WTC11 (cell line): ENCODE measurements around the gene KITLG. TPM values are rescaled to one million over a fixed set of nuclear protein-coding genes. Genes with fewer than 3 reads are reported as not detected.

ENCODE experiments used
- ATAC-seq: fragments of 200-7000 bp; cut with Tn5 transposase; 2 replicates; pipeline ENCODE4 v1.10.0; 2021; ENCODE audit warnings: mild to moderate bottlenecking, moderate library complexity
- CTCF ChIA-PET: fragments of 300-600 bp; sonication (Branson Sonifier 250); formaldehyde crosslinking; loops from one replicate; lab custom pipeline; 2021; ENCODE audit warnings: antibody characterized with exemption; lab: Charles Lee
- POLR2A ChIA-PET: fragments of 350-600 bp; sonication (Branson Sonifier 250); formaldehyde crosslinking; loops from one replicate; lab custom pipeline; 2021; ENCODE audit warnings: antibody characterized with exemption; lab: Charles Lee
- DNase-seq: peaks from one replicate; pipeline ENCODE4 v3.0.0; 2021; ENCODE audit warnings: low spot score
- H3K27ac Mint-ChIP-seq: 2 replicates; pipeline ENCODE4 v1.8.0; 2021; ENCODE audit warnings: mixed read lengths
- H3K27me3 Mint-ChIP-seq: 2 replicates; pipeline ENCODE4 v1.8.0; 2021; ENCODE audit warnings: low read depth, mild to moderate bottlenecking, moderate library complexity, mixed read lengths
- H3K36me3 Mint-ChIP-seq: 2 replicates; pipeline ENCODE4 v1.8.0; 2021; ENCODE audit warnings: mixed read lengths
- H3K4me1 Mint-ChIP-seq: 2 replicates; pipeline ENCODE4 v1.8.0; 2022; ENCODE audit warnings: mixed read lengths
- H3K4me3 Mint-ChIP-seq: 2 replicates; pipeline ENCODE4 v1.8.0; 2021; ENCODE audit warnings: mild to moderate bottlenecking, moderate library complexity, mixed read lengths
- H3K9me3 Mint-ChIP-seq: 2 replicates; pipeline ENCODE4 v1.8.0; 2021; ENCODE audit warnings: mixed read lengths
- AFF4 ChIP-seq: sonication (generic); formaldehyde crosslinking; IDR thresholded peaks from 2 replicates; pipeline ENCODE4 v1.8.1; 2023; ENCODE audit warnings: mild to moderate bottlenecking, missing genetic modification reagents, borderline replicate concordance
- CTCF ChIP-seq: fragments of 200-600 bp; IDR thresholded peaks from 2 replicates; pipeline ENCODE4 v1.8.0; 2022; ENCODE audit warnings: antibody characterized with exemption
- EMX1 ChIP-seq: fragments of 250-450 bp; sonication (Bioruptor Pico); IDR thresholded peaks from 2 replicates; pipeline ENCODE4 v1.8.0; 2021; ENCODE audit warnings: mild to moderate bottlenecking
- FOXP4 ChIP-seq: sonication (generic); formaldehyde crosslinking; IDR thresholded peaks from 2 replicates; pipeline ENCODE4 v1.8.0; 2022; ENCODE audit warnings: mild to moderate bottlenecking, missing genetic modification reagents
- JUN ChIP-seq: sonication (generic); formaldehyde crosslinking; IDR thresholded peaks from 2 replicates; pipeline ENCODE4 v1.8.0; 2023; ENCODE audit warnings: mild to moderate bottlenecking, missing genetic modification reagents
- NR3C1 ChIP-seq: sonication (generic); formaldehyde crosslinking; conservative IDR thresholded peaks from 2 replicates; pipeline ENCODE4 v1.8.1; 2023; ENCODE audit warnings: low read depth, mild to moderate bottlenecking, missing genetic modification reagents
- TEAD4 ChIP-seq: sonication (generic); formaldehyde crosslinking; IDR thresholded peaks from 2 replicates; pipeline ENCODE4 v1.8.0; 2022; ENCODE audit warnings: mild to moderate bottlenecking, missing genetic modification reagents
- USF1 ChIP-seq: sonication (generic); formaldehyde crosslinking; IDR thresholded peaks from 2 replicates; pipeline ENCODE4 v1.8.0; 2022; ENCODE audit warnings: mild to moderate bottlenecking, missing genetic modification reagents
- USF2 ChIP-seq: sonication (generic); formaldehyde crosslinking; IDR thresholded peaks from 2 replicates; pipeline ENCODE4 v1.8.1; 2023; ENCODE audit warnings: mild to moderate bottlenecking, missing genetic modification reagents, moderate library complexity
- ZBTB43 ChIP-seq: sonication (generic); formaldehyde crosslinking; IDR thresholded peaks from 2 replicates; pipeline ENCODE4 v1.8.1; 2023; ENCODE audit warnings: mild to moderate bottlenecking, missing genetic modification reagents
- ZNF138 ChIP-seq: sonication (generic); formaldehyde crosslinking; conservative IDR thresholded peaks from 2 replicates; pipeline ENCODE4 v1.8.1; 2022; ENCODE audit warnings: mild to moderate bottlenecking, moderate library complexity, missing genetic modification reagents
- ZNF219 ChIP-seq: sonication (generic); formaldehyde crosslinking; IDR thresholded peaks from 2 replicates; pipeline ENCODE4 v1.8.0; 2023; ENCODE audit warnings: missing genetic modification reagents, mild to moderate bottlenecking, borderline replicate concordance
- ZNF263 ChIP-seq: sonication (generic); formaldehyde crosslinking; IDR thresholded peaks from 2 replicates; pipeline ENCODE4 v1.8.1; 2022; ENCODE audit warnings: low read depth, mild to moderate bottlenecking, moderate library complexity, missing genetic modification reagents
- ZNF416 ChIP-seq: fragments of 250-450 bp; sonication (Bioruptor Pico); IDR thresholded peaks from 2 replicates; pipeline ENCODE4 v1.9.0; 2021; ENCODE audit warnings: mild to moderate bottlenecking, inconsistent platforms
- total RNA-seq: library from RNA; stranded (reverse); gene quantifications from 3 replicates; pipeline ENCODE4 v1.2.3, GENCODE V29; 2021

Gene KITLG
- total RNA-seq, 1 experiment from 2014 or later, result 12.5 TPM

GRCh38 chr12:88472248-88472647 is 108.0 kb downstream of the KITLG start:
- H3K27ac Mint-ChIP-seq, result no peak overlapping the region
- no peak for ATAC-seq
- TF ChIP-seq USF2 (CRISPR knock-in tag) (no peak), AFF4 (no peak), TEAD4 (CRISPR knock-in tag) (no peak)
- peaks cover 27% of the 10 kb centered on the region for H3K9me3 Mint-ChIP-seq
- CTCF ChIA-PET, result interaction anchor here (1.0 to 1.7 kb wide), 2 partner anchors 79 to 108 kb away, joined by 3 to 4 read pairs; partner anchors contain the start of gene KITLG
- POLR2A ChIA-PET, result no interaction called here
- no peak for DNase-seq
- H3K4me1 Mint-ChIP-seq, result peaks cover 14% of the 10 kb centered on the region
- no peak overlapping the region for H3K4me3 Mint-ChIP-seq
- no peaks in the 10 kb centered on the region for H3K27me3 Mint-ChIP-seq
- peaks cover 16% of the 10 kb centered on the region for H3K36me3 Mint-ChIP-seq

GRCh38 chr12:88471331-88472045 is 108.8 kb downstream of the KITLG start:
- no peak for TF ChIP-seq ZBTB43 (CRISPR knock-in tag)
- TF ChIP-seq FOXP4 (CRISPR knock-in tag), result no peak
- TF ChIP-seq, all 79 proteins: peak for 0
- Mint-ChIP-seq H3K27me3 (no peaks in the 10 kb centered on the region), H3K27ac (peak overlapping the region; percentile 63; the same call in 1 of the 2 replicates), H3K4me1 (peaks cover 14% of the 10 kb centered on the region), H3K36me3 (peaks cover 21% of the 10 kb centered on the region), H3K4me3 (no peak overlapping the region), H3K9me3 (peaks cover 27% of the 10 kb centered on the region)
- POLR2A ChIA-PET, result no interaction called here
- CTCF ChIA-PET, result interaction anchor here (1.0 to 1.7 kb wide), 2 partner anchors 78 to 109 kb away, joined by 3 to 4 read pairs; partner anchors contain the start of gene KITLG
- DNase-seq (no peak), ATAC-seq (peak; percentile 92)

GRCh38 chr12:88469154-88469553 is 111.1 kb downstream of the KITLG start:
- no peaks in the 10 kb centered on the region for H3K27me3 Mint-ChIP-seq
- ATAC-seq, result no peak
- TF ChIP-seq ZNF263 (CRISPR knock-in tag) (no peak), ZNF416 (CRISPR knock-in tag) (no peak), CTCF (no peak), ZNF138 (CRISPR knock-in tag) (no peak), NR3C1 (CRISPR knock-in tag) (no peak), ZNF219 (CRISPR knock-in tag) (no peak), USF1 (CRISPR knock-in tag) (no peak), EMX1 (no peak), JUN (CRISPR knock-in tag) (no peak)
- TF ChIP-seq, all 79 proteins: peak for 0
- Mint-ChIP-seq H3K27ac (no peak overlapping the region), H3K4me3 (no peak overlapping the region), H3K4me1 (peaks cover 14% of the 10 kb centered on the region), H3K9me3 (peaks cover 46% of the 10 kb centered on the region), H3K36me3 (peaks cover 41% of the 10 kb centered on the region)
- ChIA-PET POLR2A (no interaction called here), CTCF (no interaction called here)
- no peak for DNase-seq
